B cell (primary cell): ENCODE results near the gene HECTD3. TPM values are rescaled to one million over a fixed set of nuclear protein-coding genes. Genes with fewer than 3 reads are reported as not detected.
"Not testable (repeated sequence)": the region's sequence is repeated elsewhere in the genome, so short reads cannot be mapped to it uniquely, and the experiment has no call there.

Experiments used
- ATAC-seq: fragments of 200-7000 bp; cut with Tn5 transposase; one replicate; pipeline ENCODE4 v1.10.0; 2021; ENCODE audit warnings: low read depth, mild to moderate bottlenecking, moderate number of reproducible peaks, moderate library complexity
- CTCF ChIA-PET: fragments of 350-600 bp; sonication (Branson Sonifier 250); formaldehyde crosslinking; loops from one replicate; lab custom pipeline; 2021; ENCODE audit warnings: antibody characterized with exemption, inconsistent platforms; lab: Charles Lee
- POLR2A ChIA-PET: fragments of 350-600 bp; sonication (Branson Sonifier 250); formaldehyde crosslinking; loops from one replicate; lab custom pipeline; 2021; ENCODE audit warnings: antibody characterized with exemption; lab: Charles Lee
- DNase-seq: peaks from one replicate; pipeline ENCODE4 v3.0.0; 2013
- H2AFZ ChIP-seq: 2 replicates; pipeline ENCODE4 v1.6.1; 2012; ENCODE audit warnings: mild to moderate bottlenecking, low read depth, low read length; ENCODE audit not compliant: insufficient read depth, poor library complexity, severe bottlenecking
- H3K27ac ChIP-seq, 2 donors: 1 replicate in 1 of 2; 2 replicates in 1 of 2; pipeline ENCODE4 v1.5.1; 2012 to 2013; ENCODE audit warnings: low read length in 2 of 2, mild to moderate bottlenecking in 2 of 2, moderate library complexity in 1 of 2
- H3K27me3 ChIP-seq, 4 experiments: fragments of 200-600 bp in 1 of 4; sonication (generic) in 1 of 4; replicated peaks in 1 of 4; 1 replicate in 2 of 4; 2 replicates in 2 of 4; pipeline versions ENCODE4 v1.6.1 to v1.7.0; 2013 to 2016; ENCODE audit warnings: low read length in 3 of 4, mild to moderate bottlenecking in 2 of 4, mixed read lengths in 1 of 4, moderate library complexity in 1 of 4; ENCODE audit not compliant: insufficient read depth in 4 of 4, control insufficient read depth in 3 of 4; ENCODE audit errors: control extremely low read depth in 1 of 4
- H3K36me3 ChIP-seq, 2 experiments: replicated peaks in 1 of 2; 1 replicate in 1 of 2; 2 replicates in 1 of 2; pipeline versions ENCODE4 v1.6.1 to v1.7.1; 2013; ENCODE audit warnings: low read length in 1 of 2; ENCODE audit not compliant: insufficient read depth in 2 of 2, control insufficient read depth in 1 of 2; ENCODE audit errors: control extremely low read depth in 1 of 2, extremely low read depth in 1 of 2
- H3K4me1 ChIP-seq, 2 donors: fragments of 200-600 bp in 1 of 2; sonication (generic) in 1 of 2; 1 replicate in 1 of 2; 2 replicates in 1 of 2; pipeline versions ENCODE4 v1.5.1 to v1.6.1; 2013 to 2017; ENCODE audit warnings: low read length in 2 of 2; ENCODE audit not compliant: control insufficient read depth in 2 of 2, insufficient read depth in 2 of 2
- H3K4me2 ChIP-seq: replicated peaks from 2 replicates; pipeline ENCODE3; 2012; ENCODE audit warnings: mild to moderate bottlenecking, low read depth, low read length; ENCODE audit not compliant: poor library complexity, severe bottlenecking
- H3K4me3 ChIP-seq, 5 experiments: fragments of 200-600 bp in 1 of 5; sonication (generic) in 1 of 5; 1 replicate in 3 of 5; 2 replicates in 2 of 5; pipeline versions ENCODE4 v1.5.1 to v1.7.0; 2011 to 2016; ENCODE audit warnings: low read length in 4 of 5, mild to moderate bottlenecking in 4 of 5, low read depth in 2 of 5, control low read depth in 1 of 5, moderate library complexity in 1 of 5; ENCODE audit not compliant: insufficient read depth in 1 of 5; ENCODE audit errors: control extremely low read depth in 1 of 5, extremely low read depth in 1 of 5
- H3K79me2 ChIP-seq: fragments of 200-600 bp; sonication (generic); one replicate; pipeline ENCODE4 v1.6.0; 2016; ENCODE audit warnings: low read length; ENCODE audit not compliant: control insufficient read depth, insufficient read depth
- H3K9ac ChIP-seq: fragments of 200-600 bp; sonication (generic); 2 replicates; pipeline ENCODE4 v1.6.1; 2017; ENCODE audit warnings: mild to moderate bottlenecking, low read length, moderate library complexity
- H3K9me3 ChIP-seq, 3 donors: one replicate each; pipeline versions ENCODE4 v1.6.1 to v1.7.1; 2013; ENCODE audit warnings: low read length in 2 of 3; ENCODE audit not compliant: control insufficient read depth in 2 of 3, insufficient read depth in 1 of 3; ENCODE audit errors: control extremely low read depth in 1 of 3
- H4K20me1 ChIP-seq: 2 replicates; pipeline ENCODE4 v1.6.0; 2012; ENCODE audit warnings: mild to moderate bottlenecking, low read length; ENCODE audit not compliant: insufficient read depth, control insufficient read depth, poor library complexity, severe bottlenecking
- H3K27ac Mint-ChIP-seq: one replicate; pipeline ENCODE4 v1.8.0; 2021; ENCODE audit warnings: mixed read lengths
- H3K27me3 Mint-ChIP-seq: one replicate; pipeline ENCODE4 v1.8.0; 2021; ENCODE audit warnings: mixed read lengths
- H3K4me1 Mint-ChIP-seq: one replicate; pipeline ENCODE4 v1.8.0; 2021; ENCODE audit warnings: mixed read lengths
- H3K4me3 Mint-ChIP-seq: one replicate; pipeline ENCODE4 v1.8.0; 2021; ENCODE audit warnings: mixed read lengths
- H3K9me3 Mint-ChIP-seq: one replicate; pipeline ENCODE4 v1.8.0; 2022; ENCODE audit warnings: mixed read lengths; ENCODE audit not compliant: insufficient read depth
- CTCF ChIP-seq: fragments of 200-600 bp; IDR thresholded peaks from one replicate; pipeline ENCODE4 v1.8.0; 2022; ENCODE audit warnings: antibody characterized with exemption, mild to moderate bottlenecking
- EZH2 ChIP-seq: IDR thresholded peaks from 2 replicates; pipeline ENCODE4 v1.6.1; 2012; ENCODE audit warnings: borderline replicate concordance, low read depth, mild to moderate bottlenecking, moderate library complexity, low read length; ENCODE audit not compliant: insufficient read depth, poor library complexity, severe bottlenecking
- WGBS: methylation state at CpG from one replicate; pipeline ENCODE4 v1.1.5; 2013; ENCODE audit warnings: missing lambda C conversion rate; ENCODE audit not compliant: insufficient coverage; 5-methylcytosine and 5-hydroxymethylcytosine counted together
- intact Hi-C: fragments of 100-400 bp; cut with micrococcal nuclease; formaldehyde crosslinking; loops from one replicate; pipeline ENCODE4 v1.10.0; 2022
- polyA plus RNA-seq: library from polyadenylated mRNA; depleted of rRNA; stranded (reverse); fragments of >200 nt; gene quantifications from 2 replicates; pipeline ENCODE4 v1.2.3, GENCODE V29; 2012
- total RNA-seq, 2 donors: library from RNA; stranded (reverse); fragments of 120-200 nt in 1 of 2; gene quantifications; 1 replicate in 1 of 2; 2 replicates in 1 of 2; pipeline versions ENCODE4 v1.2.3 to v1.2.4, GENCODE V29; 2013 to 2022

The HECTD3 gene
- total and polyA plus RNA-seq, 2 donors (not counting 1 experiment from before 2014, with no cell fraction given), result 44.5 to 66.8 TPM

GRCh38 chr1:45003741-45004140 is 7.4 kb downstream of the HECTD3 start:
- no peaks in the 10 kb centered on the region for H3K4me1 ChIP-seq
- no peaks in the 10 kb centered on the region for H3K27me3 Mint-ChIP-seq
- H3K9ac ChIP-seq, result no peak overlapping the region
- H3K79me2 ChIP-seq, result peaks cover 6% of the 10 kb centered on the region
- TF ChIP-seq CTCF (no peak), EZH2 (no peak)
- no peak overlapping the region for H3K4me3 ChIP-seq
- ChIA-PET CTCF (no interaction called here), POLR2A (no interaction called here)
- no peaks in the 10 kb centered on the region for H3K9me3 Mint-ChIP-seq
- ATAC-seq (no peak), DNase-seq (no peak)
- H3K4me3 Mint-ChIP-seq, result no peak overlapping the region
- no peaks in the 10 kb centered on the region for H3K27me3 ChIP-seq
- intact Hi-C loops, result no loop called here
- H3K9me3 ChIP-seq, result no peaks in the 10 kb centered on the region
- H3K27ac Mint-ChIP-seq, result no peak overlapping the region
- 97% methylated on average over 5 of the region's 14 CpGs for WGBS
- H4K20me1 ChIP-seq, result no peaks in the 10 kb centered on the region
- peaks cover 3% of the 10 kb centered on the region for H3K4me1 Mint-ChIP-seq
- H3K36me3 ChIP-seq, result peaks cover 2 to 68% of the 10 kb centered on the region in 2 experiments
- H3K4me2 ChIP-seq, result no peak overlapping the region
- no peak overlapping the region for H2AFZ ChIP-seq
- H3K27ac ChIP-seq, result no peak overlapping the region

GRCh38 chr1:45002650-45003645 is 8.2 kb downstream of the HECTD3 start:
- H3K27me3 Mint-ChIP-seq, result no peaks in the 10 kb centered on the region
- WGBS, result 97% methylated on average over 17 of the region's 17 CpGs
- Histone ChIP-seq H4K20me1 (no peaks in the 10 kb centered on the region), H3K79me2 (peaks cover 6% of the 10 kb centered on the region), H3K9me3 (no peaks in the 10 kb centered on the region), H3K27me3 (no peaks in the 10 kb centered on the region), H3K9ac (no peak overlapping the region), H3K4me1 (no peaks in the 10 kb centered on the region), H3K27ac (no peak overlapping the region), H3K4me2 (no peak overlapping the region), H3K4me3 (no peak overlapping the region), H2AFZ (no peak overlapping the region), H3K36me3 (peaks cover 0 to 60% of the 10 kb centered on the region in 2 experiments)
- no peak for ATAC-seq
- no peak overlapping the region for H3K4me3 Mint-ChIP-seq
- H3K4me1 Mint-ChIP-seq, result peaks cover 3% of the 10 kb centered on the region
- TF ChIP-seq EZH2, result no peak
- TF ChIP-seq CTCF, result no peak
- ChIA-PET POLR2A (no interaction called here), CTCF (no interaction called here)
- DNase-seq, result no peak
- no peaks in the 10 kb centered on the region for H3K9me3 Mint-ChIP-seq
- no peak overlapping the region for H3K27ac Mint-ChIP-seq
- intact Hi-C loops, result no loop called here

- H3K27ac ChIP-seq, POLR2A ChIA-PET, H3K79me2 ChIP-seq, H3K4me3 Mint-ChIP-seq, intact Hi-C loops, ATAC-seq, H3K9ac ChIP-seq, DNase-seq, H3K9me3 ChIP-seq, H3K4me2 ChIP-seq, H3K4me1 Mint-ChIP-seq, H3K27ac Mint-ChIP-seq, H4K20me1 ChIP-seq, H3K4me1 ChIP-seq, H3K9me3 Mint-ChIP-seq, CTCF ChIA-PET, H3K27me3 Mint-ChIP-seq, H3K27me3 ChIP-seq, H2AFZ ChIP-seq, H3K4me3 ChIP-seq: not testable (repeated sequence)
- WGBS, result 80% methylated on average over 4 of the region's 8 CpGs
- peaks cover 0 to 46% of the 10 kb centered on the region in 2 experiments for H3K36me3 ChIP-seq
Observed at GRCh38 chr1:45001576-45001975, 9.5 kb downstream of the HECTD3 start.
